ENCODE measurements around the gene C2orf80.

DNA sequence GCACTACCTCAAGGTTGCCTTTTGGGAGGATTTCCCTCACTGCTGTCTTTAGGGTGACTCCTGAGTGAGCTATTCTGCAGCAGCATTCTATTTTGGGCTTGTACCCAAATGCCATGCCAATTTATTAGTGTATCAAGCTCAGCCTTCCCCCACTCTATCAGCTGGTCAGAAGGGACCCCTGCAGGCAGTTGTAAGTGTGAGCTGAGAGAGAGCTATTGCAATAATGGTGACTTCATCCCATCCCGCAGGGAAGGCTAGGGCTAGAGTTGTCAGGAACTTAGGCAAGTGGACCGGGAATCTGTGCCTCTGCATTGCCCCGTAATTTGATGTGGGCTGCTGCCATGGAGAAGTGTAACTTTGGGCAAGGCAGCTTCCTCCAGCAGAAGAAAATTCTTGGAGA lies 42.1 kb downstream of the C2orf80 start:
- TF ChIP-seq EZH2 (IDR thresholded peaks at IDR 0.05; ENCODE audit: borderline replicate concordance, low read depth, low read length, severe bottlenecking) (no peak), POLR2AphosphoS5 (IDR thresholded peaks at IDR 0.05; ENCODE audit: insufficient read depth, low read depth, low read length) (no peak), POLR2A (IDR thresholded peaks at IDR 0.05; ENCODE audit: low read depth, low read length) (no peak), FOS (IDR thresholded peaks at IDR 0.05; ENCODE audit: borderline replicate concordance, insufficient read depth, low read length) (no peak), JUN (IDR thresholded peaks at IDR 0.05; ENCODE audit: borderline replicate concordance, insufficient read depth, insufficient read length, low read depth) (no peak)
- TF ChIP-seq, protein P1, sequence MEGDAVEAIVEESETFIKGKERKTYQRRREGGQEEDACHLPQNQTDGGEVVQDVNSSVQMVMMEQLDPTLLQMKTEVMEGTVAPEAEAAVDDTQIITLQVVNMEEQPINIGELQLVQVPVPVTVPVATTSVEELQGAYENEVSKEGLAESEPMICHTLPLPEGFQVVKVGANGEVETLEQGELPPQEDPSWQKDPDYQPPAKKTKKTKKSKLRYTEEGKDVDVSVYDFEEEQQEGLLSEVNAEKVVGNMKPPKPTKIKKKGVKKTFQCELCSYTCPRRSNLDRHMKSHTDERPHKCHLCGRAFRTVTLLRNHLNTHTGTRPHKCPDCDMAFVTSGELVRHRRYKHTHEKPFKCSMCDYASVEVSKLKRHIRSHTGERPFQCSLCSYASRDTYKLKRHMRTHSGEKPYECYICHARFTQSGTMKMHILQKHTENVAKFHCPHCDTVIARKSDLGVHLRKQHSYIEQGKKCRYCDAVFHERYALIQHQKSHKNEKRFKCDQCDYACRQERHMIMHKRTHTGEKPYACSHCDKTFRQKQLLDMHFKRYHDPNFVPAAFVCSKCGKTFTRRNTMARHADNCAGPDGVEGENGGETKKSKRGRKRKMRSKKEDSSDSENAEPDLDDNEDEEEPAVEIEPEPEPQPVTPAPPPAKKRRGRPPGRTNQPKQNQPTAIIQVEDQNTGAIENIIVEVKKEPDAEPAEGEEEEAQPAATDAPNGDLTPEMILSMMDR (IDR thresholded peaks at IDR 0.05; ENCODE audit: extremely low read depth in 1 of 2, insufficient read depth in 1 of 2, low read depth in 1 of 2, low read length in 2 of 2) = no peak
- TF ChIP-seq, protein P2, sequence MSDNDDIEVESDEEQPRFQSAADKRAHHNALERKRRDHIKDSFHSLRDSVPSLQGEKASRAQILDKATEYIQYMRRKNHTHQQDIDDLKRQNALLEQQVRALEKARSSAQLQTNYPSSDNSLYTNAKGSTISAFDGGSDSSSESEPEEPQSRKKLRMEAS (IDR thresholded peaks at IDR 0.05; ENCODE audit: insufficient read depth, insufficient read length) = no peak
